Nephron progenitor cell (in vitro differentiated cells): ENCODE data around the gene KIF26B.

Experiments
- DNase-seq: peaks from one replicate; pipeline ENCODE4 v3.0.0; 2021
- H3K27ac Mint-ChIP-seq: 2 replicates; pipeline ENCODE4 v1.8.0; 2021; ENCODE audit warnings: mild to moderate bottlenecking, moderate library complexity, mixed read lengths
- H3K27me3 Mint-ChIP-seq: 2 replicates; pipeline ENCODE4 v1.8.0; 2021; ENCODE audit warnings: mild to moderate bottlenecking, low read depth, mixed read lengths; ENCODE audit not compliant: poor library complexity
- H3K36me3 Mint-ChIP-seq: 2 replicates; pipeline ENCODE4 v1.8.0; 2021; ENCODE audit warnings: low read depth, mixed read lengths
- H3K4me1 Mint-ChIP-seq: 2 replicates; pipeline ENCODE4 v1.8.0; 2021; ENCODE audit warnings: mixed read lengths
- H3K4me3 Mint-ChIP-seq: 2 replicates; pipeline ENCODE4 v1.8.0; 2021; ENCODE audit warnings: mild to moderate bottlenecking, moderate library complexity, mixed read lengths
- H3K9me3 Mint-ChIP-seq: 2 replicates; pipeline ENCODE4 v1.8.0; 2021; ENCODE audit warnings: mild to moderate bottlenecking, moderate library complexity, mixed read lengths
- CTCF ChIP-seq: fragments of 200-600 bp; sonication (generic); IDR thresholded peaks from 2 replicates; pipeline ENCODE4 v1.5.0; 2021; ENCODE audit warnings: antibody characterized with exemption

The KIF26B gene

GRCh38 chr1:245677461-245678240 lies 522.9 kb downstream of the KIF26B start:
- Mint-ChIP-seq H3K9me3 (peaks cover 4% of the 10 kb centered on the region), H3K36me3 (peaks cover 42% of the 10 kb centered on the region), H3K4me3 (no peak overlapping the region), H3K27me3 (peaks cover 7% of the 10 kb centered on the region), H3K27ac (no peak overlapping the region), H3K4me1 (peaks cover 46% of the 10 kb centered on the region)
- TF ChIP-seq CTCF, result no peak
- no peak for DNase-seq

GRCh38 chr1:245678860-245679411 lies 524.2 kb downstream of the KIF26B start:
- Mint-ChIP-seq H3K9me3 (peaks cover 4% of the 10 kb centered on the region), H3K4me3 (no peak overlapping the region), H3K27me3 (peaks cover 7% of the 10 kb centered on the region), H3K36me3 (peaks cover 42% of the 10 kb centered on the region), H3K4me1 (peaks cover 51% of the 10 kb centered on the region), H3K27ac (no peak overlapping the region)
- no peak for DNase-seq
- no peak for TF ChIP-seq CTCF

DNA sequence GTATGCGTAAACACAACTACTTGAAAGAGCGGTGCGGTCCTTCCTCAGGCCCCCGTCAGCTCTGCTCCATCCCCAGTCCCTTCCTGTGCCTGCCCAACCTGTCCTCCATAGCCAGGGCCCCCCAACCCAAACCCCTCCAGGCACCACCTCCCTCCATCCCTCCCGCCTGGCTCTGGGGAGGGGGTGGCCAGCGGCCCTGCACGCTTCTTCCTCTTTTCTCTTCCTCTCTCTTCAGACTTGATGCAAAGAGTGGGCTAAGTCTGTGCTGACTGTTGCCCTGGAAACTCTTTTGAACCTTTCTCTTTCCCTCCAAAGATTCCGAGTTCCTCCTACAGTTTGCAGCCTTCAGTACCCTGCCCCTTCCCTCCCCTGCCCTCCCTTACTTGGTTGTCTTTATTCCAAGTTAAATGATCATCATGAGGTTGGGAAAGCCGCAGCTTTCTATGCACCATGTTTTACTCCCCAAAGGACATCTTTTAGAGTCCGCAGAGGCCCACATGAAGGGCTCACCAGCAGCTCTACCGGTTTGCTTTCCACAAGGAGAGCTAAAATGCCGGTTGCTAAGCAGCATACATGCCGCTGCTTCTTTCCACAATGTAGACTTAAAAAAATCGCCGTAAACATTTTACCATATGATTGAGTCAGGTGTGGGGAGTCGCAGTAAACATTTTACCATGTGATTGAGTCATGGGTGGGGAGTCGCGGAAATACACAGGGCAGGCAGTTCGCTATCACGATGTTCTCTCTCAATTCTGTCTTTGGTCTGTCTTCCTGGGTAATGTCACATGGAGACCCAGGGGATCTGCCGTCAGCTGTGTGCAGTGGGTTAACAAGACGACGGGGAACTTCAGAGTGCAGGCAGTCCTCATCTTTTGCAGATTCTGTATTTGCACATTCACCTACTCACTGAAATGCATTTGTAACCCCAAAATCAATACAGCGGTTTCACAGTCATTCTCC lies 525.3 kb downstream of the KIF26B start:
- Mint-ChIP-seq H3K27ac (peak overlapping the region; percentile 58), H3K36me3 (peaks cover 42% of the 10 kb centered on the region), H3K4me3 (no peak overlapping the region), H3K9me3 (peaks cover 4% of the 10 kb centered on the region), H3K27me3 (peaks cover 5% of the 10 kb centered on the region), H3K4me1 (peaks cover 43% of the 10 kb centered on the region)
- no peak for TF ChIP-seq CTCF
- DNase-seq, result no peak

GRCh38 chr1:245682638-245683628 lies 528.1 kb downstream of the KIF26B start:
- Mint-ChIP-seq H3K27ac (peak overlapping the region; percentile 94), H3K4me1 (peaks cover 46% of the 10 kb centered on the region), H3K36me3 (peaks cover 36% of the 10 kb centered on the region), H3K4me3 (no peak overlapping the region), H3K27me3 (no peaks in the 10 kb centered on the region), H3K9me3 (peaks cover 4% of the 10 kb centered on the region)
- no peak for TF ChIP-seq CTCF
- DNase-seq, result no peak

GRCh38 chr1:245683676-245684075 lies 528.9 kb downstream of the KIF26B start:
- Mint-ChIP-seq H3K36me3 (peaks cover 32% of the 10 kb centered on the region), H3K27me3 (no peaks in the 10 kb centered on the region), H3K4me1 (peaks cover 46% of the 10 kb centered on the region), H3K4me3 (no peak overlapping the region), H3K9me3 (peaks cover 4% of the 10 kb centered on the region), H3K27ac (no peak overlapping the region)
- no peak for TF ChIP-seq CTCF
- no peak for DNase-seq
